Ovary (tissue), 3 donors: Measurements from ENCODE around the gene KBTBD13.
"Not testable (repeated sequence)": the region's sequence is repeated elsewhere in the genome, so short reads cannot be mapped to it uniquely, and the experiment has no call there.

Source experiments
- CTCF ChIP-seq, 3 donors: fragments of 450-650 bp in 2 of 3; fragments of 200-600 bp in 1 of 3; IDR thresholded peaks; one replicate each; pipeline versions ENCODE4 v1.5.1 to v1.8.0; 2016 to 2022; ENCODE audit warnings: antibody characterized with exemption in 3 of 3, mild to moderate bottlenecking in 1 of 3
- EP300 ChIP-seq: sonication (generic); formaldehyde crosslinking; IDR thresholded peaks from one replicate; pipeline ENCODE4 v1.6.1; 2017; ENCODE audit warnings: antibody characterized with exemption
- POLR2A ChIP-seq: fragments of 450-650 bp; IDR thresholded peaks from one replicate; pipeline ENCODE4 v1.6.1; 2017; ENCODE audit warnings: antibody characterized with exemption, mild to moderate bottlenecking, moderate library complexity
- donor health status: DM: no; HTN: no; CAD: no.

- not testable (repeated sequence) for TF ChIP-seq CTCF (IDR thresholded peaks at IDR 0.05); POLR2A; EP300
These were observed 17.2 kb downstream of the KBTBD13 start for GRCh38 chr15:65093793-65094170.
